GM12801 (cell line): ENCODE data around the gene SEC62.

Experiments used
- TF ChIP-seq, protein P1 (sequence below): IDR thresholded peaks from one replicate; pipeline ENCODE4 v1.5.1; 2011; ENCODE audit warnings: control low read depth; ENCODE audit not compliant: insufficient read length; ENCODE audit errors: extremely low read depth

The SEC62 gene

DNA sequence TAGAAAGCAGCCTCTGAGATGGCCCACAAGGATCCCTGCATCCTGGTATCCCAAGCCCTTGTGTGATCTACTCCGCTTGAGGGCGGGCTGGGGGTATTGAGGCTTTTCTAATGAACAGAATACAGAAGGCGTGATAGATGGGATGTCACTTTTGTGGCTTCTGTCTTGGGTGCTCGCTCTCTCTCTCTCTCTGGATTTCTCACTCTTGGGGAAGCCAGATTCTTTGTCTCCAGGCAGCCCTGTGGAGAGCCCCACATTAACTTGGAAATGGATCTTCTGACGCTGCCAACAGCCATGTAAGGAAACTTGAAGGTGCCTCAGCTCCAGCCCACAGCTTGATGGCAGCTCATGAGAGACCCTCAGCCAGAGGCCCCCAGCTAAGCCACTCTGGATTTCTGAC lies 26.9 kb upstream of the SEC62 start:
- TF ChIP-seq, protein P1, sequence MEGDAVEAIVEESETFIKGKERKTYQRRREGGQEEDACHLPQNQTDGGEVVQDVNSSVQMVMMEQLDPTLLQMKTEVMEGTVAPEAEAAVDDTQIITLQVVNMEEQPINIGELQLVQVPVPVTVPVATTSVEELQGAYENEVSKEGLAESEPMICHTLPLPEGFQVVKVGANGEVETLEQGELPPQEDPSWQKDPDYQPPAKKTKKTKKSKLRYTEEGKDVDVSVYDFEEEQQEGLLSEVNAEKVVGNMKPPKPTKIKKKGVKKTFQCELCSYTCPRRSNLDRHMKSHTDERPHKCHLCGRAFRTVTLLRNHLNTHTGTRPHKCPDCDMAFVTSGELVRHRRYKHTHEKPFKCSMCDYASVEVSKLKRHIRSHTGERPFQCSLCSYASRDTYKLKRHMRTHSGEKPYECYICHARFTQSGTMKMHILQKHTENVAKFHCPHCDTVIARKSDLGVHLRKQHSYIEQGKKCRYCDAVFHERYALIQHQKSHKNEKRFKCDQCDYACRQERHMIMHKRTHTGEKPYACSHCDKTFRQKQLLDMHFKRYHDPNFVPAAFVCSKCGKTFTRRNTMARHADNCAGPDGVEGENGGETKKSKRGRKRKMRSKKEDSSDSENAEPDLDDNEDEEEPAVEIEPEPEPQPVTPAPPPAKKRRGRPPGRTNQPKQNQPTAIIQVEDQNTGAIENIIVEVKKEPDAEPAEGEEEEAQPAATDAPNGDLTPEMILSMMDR = no peak

GRCh38 chr3:169940470-169941181 lies 26.0 kb upstream of the SEC62 start:
- TF ChIP-seq, protein P1 = no peak

GRCh38 chr3:169945313-169945712 lies 21.3 kb upstream of the SEC62 start:
- TF ChIP-seq, protein P1 = no peak

GRCh38 chr3:169946336-169946735 lies 20.3 kb upstream of the SEC62 start:
- TF ChIP-seq, protein P1 = no peak

DNA sequence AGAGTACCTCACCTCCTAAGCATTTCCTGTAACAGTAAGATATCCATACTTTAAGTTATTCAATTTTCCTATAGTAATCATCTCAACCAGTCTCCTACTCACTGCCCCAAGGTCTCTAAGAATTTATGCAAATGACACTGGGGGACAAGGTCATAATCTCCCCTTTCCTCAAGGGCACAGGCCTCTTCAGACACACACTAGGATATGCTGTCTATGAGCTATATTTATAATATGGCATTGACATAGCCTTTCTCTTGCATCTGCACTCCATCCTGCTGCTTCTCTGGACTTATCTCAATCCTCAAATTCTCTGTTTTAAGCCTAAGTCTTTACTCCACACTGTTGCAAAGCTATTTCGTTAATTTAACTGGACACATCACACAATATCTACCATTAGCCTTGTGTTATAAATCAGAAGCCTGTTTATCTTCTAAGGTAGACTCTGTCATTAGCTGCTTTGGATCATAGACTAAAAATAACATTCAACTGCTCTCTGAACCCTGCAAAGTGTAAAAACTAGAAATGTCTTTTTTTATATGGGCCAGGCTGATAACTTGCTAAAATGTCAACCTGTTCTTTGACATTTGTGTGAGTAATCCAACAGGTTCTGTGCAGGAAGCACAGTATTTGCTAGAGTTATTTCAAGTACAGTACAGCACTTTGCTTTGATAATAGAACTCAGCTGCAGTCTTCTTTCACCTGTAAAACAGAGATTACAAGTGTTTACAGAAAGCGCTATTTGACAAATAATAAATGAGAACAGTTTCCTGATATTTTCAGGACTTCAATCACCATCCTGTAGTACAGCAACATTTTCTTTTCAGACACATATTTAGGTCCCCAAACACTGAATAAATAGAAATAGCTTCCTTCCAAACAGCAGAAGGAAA lies 17.8 kb upstream of the SEC62 start:
- TF ChIP-seq, protein P1 = no peak

- TF ChIP-seq, protein P1 = no peak
These were observed 14.6 kb upstream of the SEC62 start for GRCh38 chr3:169952045-169952444.

GRCh38 chr3:169953462-169954141 lies 13.0 kb upstream of the SEC62 start:
- TF ChIP-seq, protein P1 = no peak
